Measurements from ENCODE around the gene P4HA1.

The P4HA1 gene

DNA sequence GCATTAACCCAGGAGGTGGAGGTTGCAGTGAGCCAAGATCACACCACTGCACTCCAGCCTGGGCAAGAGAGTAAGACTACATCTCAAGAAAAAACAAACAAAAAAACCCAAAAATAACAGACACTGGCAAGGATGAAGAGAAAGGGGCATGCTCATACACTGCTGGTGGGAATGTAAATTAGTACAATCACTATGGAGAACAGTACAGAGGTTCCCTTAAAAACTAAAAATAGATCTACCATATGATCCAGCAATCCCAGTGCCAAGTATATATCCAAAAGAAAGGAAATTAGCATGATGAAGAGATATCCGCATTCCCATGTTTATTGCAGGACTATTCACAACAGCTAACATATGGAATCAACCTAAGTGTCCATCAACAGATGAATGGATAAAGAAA, 75.6 kb downstream of the P4HA1 start:
- TF ChIP-seq ZFP30 (CRISPR knock-in tag; IDR thresholded peaks at IDR 0.05), result no peak
- TF ChIP-seq TCF4 (CRISPR knock-in tag; IDR thresholded peaks at IDR 0.05; ENCODE audit: borderline replicate concordance), result no peak
- TF ChIP-seq CSDC2 (CRISPR knock-in tag; IDR thresholded peaks at IDR 0.05), result no peak
- TF ChIP-seq ARNTL (CRISPR knock-in tag; IDR thresholded peaks at IDR 0.05; ENCODE audit: borderline replicate concordance, low read depth), result no peak
- TF ChIP-seq PPARA (CRISPR knock-in tag; IDR thresholded peaks at IDR 0.05; ENCODE audit: borderline replicate concordance), result no peak
- TF ChIP-seq, protein P1, sequence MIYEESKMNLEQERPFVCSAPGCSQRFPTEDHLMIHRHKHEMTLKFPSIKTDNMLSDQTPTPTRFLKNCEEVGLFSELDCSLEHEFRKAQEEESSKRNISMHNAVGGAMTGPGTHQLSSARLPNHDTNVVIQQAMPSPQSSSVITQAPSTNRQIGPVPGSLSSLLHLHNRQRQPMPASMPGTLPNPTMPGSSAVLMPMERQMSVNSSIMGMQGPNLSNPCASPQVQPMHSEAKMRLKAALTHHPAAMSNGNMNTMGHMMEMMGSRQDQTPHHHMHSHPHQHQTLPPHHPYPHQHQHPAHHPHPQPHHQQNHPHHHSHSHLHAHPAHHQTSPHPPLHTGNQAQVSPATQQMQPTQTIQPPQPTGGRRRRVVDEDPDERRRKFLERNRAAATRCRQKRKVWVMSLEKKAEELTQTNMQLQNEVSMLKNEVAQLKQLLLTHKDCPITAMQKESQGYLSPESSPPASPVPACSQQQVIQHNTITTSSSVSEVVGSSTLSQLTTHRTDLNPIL (CRISPR knock-in tag; IDR thresholded peaks at IDR 0.05; ENCODE audit: low read depth), result no peak
- TF ChIP-seq ZFP3 (CRISPR knock-in tag; IDR thresholded peaks at IDR 0.05), result no peak
- no peak for TF ChIP-seq ESRRG (CRISPR knock-in tag; IDR thresholded peaks at IDR 0.05)
- ATAC-seq, result no peak

DNA sequence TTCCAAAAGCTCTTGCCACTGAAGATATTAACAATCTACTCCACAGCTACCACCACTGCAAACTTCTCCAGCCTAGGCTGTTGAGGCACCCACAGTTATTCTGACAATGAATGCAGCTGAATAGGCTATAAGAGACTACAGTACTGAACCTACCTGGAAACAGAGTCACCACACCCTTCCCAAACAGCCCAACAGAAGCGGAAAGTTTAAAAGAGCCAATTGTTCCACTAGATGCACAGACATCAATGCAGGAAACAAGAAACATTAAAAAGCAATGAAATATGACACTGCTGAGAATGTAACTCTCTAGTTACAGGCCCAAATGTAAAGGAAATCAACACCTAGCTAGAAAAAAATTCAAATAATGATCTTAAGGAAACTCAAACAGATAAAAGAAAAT, 77.6 kb downstream of the P4HA1 start:
- ATAC-seq, result no peak
- TF ChIP-seq, protein P2, sequence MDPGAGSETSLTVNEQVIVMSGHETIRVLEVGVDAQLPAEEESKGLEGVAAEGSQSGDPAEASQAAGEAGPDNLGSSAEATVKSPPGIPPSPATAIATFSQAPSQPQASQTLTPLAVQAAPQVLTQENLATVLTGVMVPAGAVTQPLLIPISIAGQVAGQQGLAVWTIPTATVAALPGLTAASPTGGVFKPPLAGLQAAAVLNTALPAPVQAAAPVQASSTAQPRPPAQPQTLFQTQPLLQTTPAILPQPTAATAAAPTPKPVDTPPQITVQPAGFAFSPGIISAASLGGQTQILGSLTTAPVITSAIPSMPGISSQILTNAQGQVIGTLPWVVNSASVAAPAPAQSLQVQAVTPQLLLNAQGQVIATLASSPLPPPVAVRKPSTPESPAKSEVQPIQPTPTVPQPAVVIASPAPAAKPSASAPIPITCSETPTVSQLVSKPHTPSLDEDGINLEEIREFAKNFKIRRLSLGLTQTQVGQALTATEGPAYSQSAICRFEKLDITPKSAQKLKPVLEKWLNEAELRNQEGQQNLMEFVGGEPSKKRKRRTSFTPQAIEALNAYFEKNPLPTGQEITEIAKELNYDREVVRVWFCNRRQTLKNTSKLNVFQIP (CRISPR knock-in tag; IDR thresholded peaks at IDR 0.05; ENCODE audit: borderline replicate concordance, low read depth), result no peak
- TF ChIP-seq ZNF70 (CRISPR knock-in tag; IDR thresholded peaks at IDR 0.05) (no peak), RARB (CRISPR knock-in tag; IDR thresholded peaks at IDR 0.05) (no peak), ISL1 (CRISPR knock-in tag; IDR thresholded peaks at IDR 0.05) (no peak), ZFP3 (CRISPR knock-in tag; IDR thresholded peaks at IDR 0.05) (no peak), ZNF8 (CRISPR knock-in tag; IDR thresholded peaks at IDR 0.05) (no peak), BACH2 (CRISPR knock-in tag; IDR thresholded peaks at IDR 0.05; ENCODE audit: borderline replicate concordance) (no peak), ZFP30 (CRISPR knock-in tag; IDR thresholded peaks at IDR 0.05) (no peak), ZC3H10 (CRISPR knock-in tag; IDR thresholded peaks at IDR 0.05) (no peak)
- TF ChIP-seq, protein P1 (CRISPR knock-in tag; IDR thresholded peaks at IDR 0.05; ENCODE audit: low read depth), result no peak
- TF ChIP-seq, protein P3, sequence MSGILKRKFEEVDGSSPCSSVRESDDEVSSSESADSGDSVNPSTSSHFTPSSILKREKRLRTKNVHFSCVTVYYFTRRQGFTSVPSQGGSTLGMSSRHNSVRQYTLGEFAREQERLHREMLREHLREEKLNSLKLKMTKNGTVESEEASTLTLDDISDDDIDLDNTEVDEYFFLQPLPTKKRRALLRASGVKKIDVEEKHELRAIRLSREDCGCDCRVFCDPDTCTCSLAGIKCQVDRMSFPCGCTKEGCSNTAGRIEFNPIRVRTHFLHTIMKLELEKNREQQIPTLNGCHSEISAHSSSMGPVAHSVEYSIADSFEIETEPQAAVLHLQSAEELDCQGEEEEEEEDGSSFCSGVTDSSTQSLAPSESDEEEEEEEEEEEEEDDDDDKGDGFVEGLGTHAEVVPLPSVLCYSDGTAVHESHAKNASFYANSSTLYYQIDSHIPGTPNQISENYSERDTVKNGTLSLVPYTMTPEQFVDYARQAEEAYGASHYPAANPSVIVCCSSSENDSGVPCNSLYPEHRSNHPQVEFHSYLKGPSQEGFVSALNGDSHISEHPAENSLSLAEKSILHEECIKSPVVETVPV (CRISPR knock-in tag; IDR thresholded peaks at IDR 0.05), result no peak
- TF ChIP-seq, protein P4, sequence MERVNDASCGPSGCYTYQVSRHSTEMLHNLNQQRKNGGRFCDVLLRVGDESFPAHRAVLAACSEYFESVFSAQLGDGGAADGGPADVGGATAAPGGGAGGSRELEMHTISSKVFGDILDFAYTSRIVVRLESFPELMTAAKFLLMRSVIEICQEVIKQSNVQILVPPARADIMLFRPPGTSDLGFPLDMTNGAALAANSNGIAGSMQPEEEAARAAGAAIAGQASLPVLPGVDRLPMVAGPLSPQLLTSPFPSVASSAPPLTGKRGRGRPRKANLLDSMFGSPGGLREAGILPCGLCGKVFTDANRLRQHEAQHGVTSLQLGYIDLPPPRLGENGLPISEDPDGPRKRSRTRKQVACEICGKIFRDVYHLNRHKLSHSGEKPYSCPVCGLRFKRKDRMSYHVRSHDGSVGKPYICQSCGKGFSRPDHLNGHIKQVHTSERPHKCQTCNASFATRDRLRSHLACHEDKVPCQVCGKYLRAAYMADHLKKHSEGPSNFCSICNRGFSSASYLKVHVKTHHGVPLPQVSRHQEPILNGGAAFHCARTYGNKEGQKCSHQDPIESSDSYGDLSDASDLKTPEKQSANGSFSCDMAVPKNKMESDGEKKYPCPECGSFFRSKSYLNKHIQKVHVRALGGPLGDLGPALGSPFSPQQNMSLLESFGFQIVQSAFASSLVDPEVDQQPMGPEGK (CRISPR knock-in tag; IDR thresholded peaks at IDR 0.05; ENCODE audit: borderline replicate concordance), result no peak

DNA sequence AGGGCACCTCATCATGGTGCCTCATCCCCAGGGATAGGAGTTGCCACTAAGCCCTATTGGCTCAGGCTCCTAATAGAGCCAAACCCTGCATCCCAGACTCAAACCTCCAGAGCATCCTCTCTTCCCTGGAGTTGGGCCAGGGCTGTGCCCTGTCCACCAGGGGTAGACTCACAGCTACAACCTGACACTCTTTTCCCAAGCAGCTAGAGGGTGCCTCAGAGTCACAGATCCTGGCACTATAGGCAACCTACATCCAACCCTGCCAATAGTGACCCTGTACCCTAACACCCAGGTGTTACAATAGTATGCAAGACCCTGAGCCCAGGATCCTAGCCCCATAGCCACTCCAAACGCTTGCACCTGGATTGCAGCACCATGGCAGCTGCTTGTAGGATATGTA, 78.0 kb downstream of the P4HA1 start:
- no peak for TF ChIP-seq ESRRG (CRISPR knock-in tag; IDR thresholded peaks at IDR 0.05)
- no peak for TF ChIP-seq TCF4 (CRISPR knock-in tag; IDR thresholded peaks at IDR 0.05; ENCODE audit: borderline replicate concordance)
- no peak for TF ChIP-seq ISL1 (CRISPR knock-in tag; IDR thresholded peaks at IDR 0.05)
- TF ChIP-seq PPARA (CRISPR knock-in tag; IDR thresholded peaks at IDR 0.05; ENCODE audit: borderline replicate concordance), result no peak
- TF ChIP-seq, protein P5, sequence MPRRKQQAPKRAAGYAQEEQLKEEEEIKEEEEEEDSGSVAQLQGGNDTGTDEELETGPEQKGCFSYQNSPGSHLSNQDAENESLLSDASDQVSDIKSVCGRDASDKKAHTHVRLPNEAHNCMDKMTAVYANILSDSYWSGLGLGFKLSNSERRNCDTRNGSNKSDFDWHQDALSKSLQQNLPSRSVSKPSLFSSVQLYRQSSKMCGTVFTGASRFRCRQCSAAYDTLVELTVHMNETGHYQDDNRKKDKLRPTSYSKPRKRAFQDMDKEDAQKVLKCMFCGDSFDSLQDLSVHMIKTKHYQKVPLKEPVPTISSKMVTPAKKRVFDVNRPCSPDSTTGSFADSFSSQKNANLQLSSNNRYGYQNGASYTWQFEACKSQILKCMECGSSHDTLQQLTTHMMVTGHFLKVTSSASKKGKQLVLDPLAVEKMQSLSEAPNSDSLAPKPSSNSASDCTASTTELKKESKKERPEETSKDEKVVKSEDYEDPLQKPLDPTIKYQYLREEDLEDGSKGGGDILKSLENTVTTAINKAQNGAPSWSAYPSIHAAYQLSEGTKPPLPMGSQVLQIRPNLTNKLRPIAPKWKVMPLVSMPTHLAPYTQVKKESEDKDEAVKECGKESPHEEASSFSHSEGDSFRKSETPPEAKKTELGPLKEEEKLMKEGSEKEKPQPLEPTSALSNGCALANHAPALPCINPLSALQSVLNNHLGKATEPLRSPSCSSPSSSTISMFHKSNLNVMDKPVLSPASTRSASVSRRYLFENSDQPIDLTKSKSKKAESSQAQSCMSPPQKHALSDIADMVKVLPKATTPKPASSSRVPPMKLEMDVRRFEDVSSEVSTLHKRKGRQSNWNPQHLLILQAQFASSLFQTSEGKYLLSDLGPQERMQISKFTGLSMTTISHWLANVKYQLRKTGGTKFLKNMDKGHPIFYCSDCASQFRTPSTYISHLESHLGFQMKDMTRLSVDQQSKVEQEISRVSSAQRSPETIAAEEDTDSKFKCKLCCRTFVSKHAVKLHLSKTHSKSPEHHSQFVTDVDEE (CRISPR knock-in tag; IDR thresholded peaks at IDR 0.05), result no peak
- no peak for TF ChIP-seq ZNF565 (CRISPR knock-in tag; conservative IDR thresholded peaks at IDR 0.05; ENCODE audit: low read depth)
- TF ChIP-seq, protein P4 (CRISPR knock-in tag; IDR thresholded peaks at IDR 0.05; ENCODE audit: borderline replicate concordance), result no peak
- TF ChIP-seq SNAI2 (CRISPR knock-in tag; IDR thresholded peaks at IDR 0.05), result no peak
- TF ChIP-seq GLIS3 (CRISPR knock-in tag; IDR thresholded peaks at IDR 0.05), result no peak
- ATAC-seq, result no peak

Data from SK-N-SH treated with all-trans-retinoic acid at 6 μM for 48 hours (cell line).